Ovary (tissue), 3 donors: ENCODE results near the gene WDFY4.

Experiments used
- CTCF ChIP-seq, 3 donors: fragments of 450-650 bp in 2 of 3; fragments of 200-600 bp in 1 of 3; IDR thresholded peaks; one replicate each; pipeline versions ENCODE4 v1.5.1 to v1.8.0; 2016 to 2022; ENCODE audit warnings: antibody characterized with exemption in 3 of 3, mild to moderate bottlenecking in 1 of 3
- POLR2A ChIP-seq: fragments of 450-650 bp; IDR thresholded peaks from one replicate; pipeline ENCODE4 v1.6.1; 2017; ENCODE audit warnings: antibody characterized with exemption, mild to moderate bottlenecking, moderate library complexity
- donor health status: DM: no; HTN: no; CAD: no.

DNA sequence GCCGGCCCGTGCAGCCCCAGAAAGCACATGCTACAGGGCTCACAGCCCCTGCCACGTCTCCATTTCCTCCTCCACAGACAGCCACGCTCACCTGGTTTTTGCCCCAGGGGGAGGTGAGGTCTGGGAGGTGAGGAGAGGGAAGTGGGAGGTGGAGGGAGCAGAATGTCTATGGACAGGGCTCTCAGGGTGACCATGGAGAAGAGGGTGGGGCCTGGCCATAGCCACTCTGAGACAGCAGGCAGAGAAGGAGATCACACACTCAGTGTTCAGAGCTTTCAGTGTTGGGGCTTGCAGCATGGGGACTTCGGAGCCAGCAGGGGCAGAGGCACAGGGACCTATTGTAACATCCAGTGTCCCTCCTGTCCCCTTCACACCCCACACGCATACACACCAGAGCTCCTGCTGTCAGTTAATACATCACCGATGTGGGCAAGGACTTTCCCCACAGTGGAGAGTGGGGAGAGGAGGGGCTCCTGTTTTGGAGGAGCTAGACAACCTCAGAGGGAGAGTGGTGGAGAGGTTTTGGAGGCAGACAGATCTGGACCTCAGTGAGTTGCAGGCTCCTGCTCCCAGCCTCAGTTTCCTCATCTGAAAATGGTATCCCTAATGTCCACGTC, 14.4 kb downstream of the WDFY4 start:
- TF ChIP-seq POLR2A (no peak), CTCF (IDR thresholded peaks at IDR 0.05) (no peak)
